Osteocyte (in vitro differentiated cells): ENCODE data around the gene LRRC10. TPM values are rescaled to one million over a fixed set of nuclear protein-coding genes. Genes with fewer than 3 reads are reported as not detected.

Source experiments
- DNase-seq: peaks from one replicate; pipeline ENCODE4 v3.0.0; 2021; ENCODE audit warnings: mixed read lengths; ENCODE audit not compliant: unreplicated experiment; ENCODE audit errors: extremely low spot score
- H3K27ac Mint-ChIP-seq: one replicate; pipeline ENCODE4 v1.8.0; 2021; ENCODE audit warnings: mild to moderate bottlenecking, mixed read lengths; ENCODE audit not compliant: unreplicated experiment
- H3K27me3 Mint-ChIP-seq: one replicate; pipeline ENCODE4 v1.8.0; 2021; ENCODE audit warnings: mixed read lengths; ENCODE audit not compliant: unreplicated experiment
- H3K36me3 Mint-ChIP-seq: one replicate; pipeline ENCODE4 v1.8.0; 2021; ENCODE audit warnings: mixed read lengths; ENCODE audit not compliant: unreplicated experiment
- H3K4me1 Mint-ChIP-seq: one replicate; pipeline ENCODE4 v1.8.0; 2021; ENCODE audit warnings: mixed read lengths; ENCODE audit not compliant: unreplicated experiment
- H3K4me3 Mint-ChIP-seq: one replicate; pipeline ENCODE4 v1.8.0; 2021; ENCODE audit warnings: mild to moderate bottlenecking, moderate library complexity, mixed read lengths; ENCODE audit not compliant: unreplicated experiment
- H3K9me3 Mint-ChIP-seq: one replicate; pipeline ENCODE4 v1.8.0; 2021; ENCODE audit warnings: mixed read lengths; ENCODE audit not compliant: unreplicated experiment
- total RNA-seq: library from RNA; stranded (reverse); gene quantifications from 2 replicates; pipeline ENCODE4 v1.2.1, GENCODE V29; 2021
- TF ChIP-seq, protein P1 (sequence below): fragments of 200-600 bp; sonication (generic); IDR thresholded peaks from 2 replicates; pipeline ENCODE4 v1.5.0; 2021; ENCODE audit warnings: antibody characterized with exemption, mild to moderate bottlenecking, moderate library complexity

The LRRC10 gene
- total RNA-seq, 1 donor from 2014 or later = not detected

DNA sequence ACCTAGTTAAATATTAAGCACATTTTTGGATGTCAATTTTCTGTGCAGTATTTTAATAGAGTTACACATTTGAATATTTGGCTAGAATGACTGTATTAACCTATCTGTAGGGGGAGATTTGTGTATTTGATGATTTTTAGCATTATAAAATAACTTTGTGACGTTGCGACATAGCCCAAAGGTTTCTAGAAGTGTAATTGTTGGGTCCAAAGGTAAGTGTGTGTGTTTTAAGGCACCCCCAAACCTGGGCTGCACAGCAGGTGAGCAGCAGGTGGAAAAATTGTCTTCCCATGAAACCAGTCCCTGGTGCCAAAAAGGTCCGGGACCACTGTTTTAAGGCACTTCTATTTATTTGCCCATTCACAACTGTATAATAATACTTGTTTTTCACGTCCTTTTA is 22.2 kb downstream of the LRRC10 start:
- H3K27me3 Mint-ChIP-seq = no peaks in the 10 kb centered on the region
- H3K4me3 Mint-ChIP-seq = no peak overlapping the region
- TF ChIP-seq, protein P1, sequence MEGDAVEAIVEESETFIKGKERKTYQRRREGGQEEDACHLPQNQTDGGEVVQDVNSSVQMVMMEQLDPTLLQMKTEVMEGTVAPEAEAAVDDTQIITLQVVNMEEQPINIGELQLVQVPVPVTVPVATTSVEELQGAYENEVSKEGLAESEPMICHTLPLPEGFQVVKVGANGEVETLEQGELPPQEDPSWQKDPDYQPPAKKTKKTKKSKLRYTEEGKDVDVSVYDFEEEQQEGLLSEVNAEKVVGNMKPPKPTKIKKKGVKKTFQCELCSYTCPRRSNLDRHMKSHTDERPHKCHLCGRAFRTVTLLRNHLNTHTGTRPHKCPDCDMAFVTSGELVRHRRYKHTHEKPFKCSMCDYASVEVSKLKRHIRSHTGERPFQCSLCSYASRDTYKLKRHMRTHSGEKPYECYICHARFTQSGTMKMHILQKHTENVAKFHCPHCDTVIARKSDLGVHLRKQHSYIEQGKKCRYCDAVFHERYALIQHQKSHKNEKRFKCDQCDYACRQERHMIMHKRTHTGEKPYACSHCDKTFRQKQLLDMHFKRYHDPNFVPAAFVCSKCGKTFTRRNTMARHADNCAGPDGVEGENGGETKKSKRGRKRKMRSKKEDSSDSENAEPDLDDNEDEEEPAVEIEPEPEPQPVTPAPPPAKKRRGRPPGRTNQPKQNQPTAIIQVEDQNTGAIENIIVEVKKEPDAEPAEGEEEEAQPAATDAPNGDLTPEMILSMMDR = no peak
- H3K9me3 Mint-ChIP-seq = no peaks in the 10 kb centered on the region
- peaks cover 32% of the 10 kb centered on the region for H3K36me3 Mint-ChIP-seq
- H3K4me1 Mint-ChIP-seq = peaks cover 15% of the 10 kb centered on the region
- no peak for DNase-seq
- H3K27ac Mint-ChIP-seq = no peak overlapping the region

DNA sequence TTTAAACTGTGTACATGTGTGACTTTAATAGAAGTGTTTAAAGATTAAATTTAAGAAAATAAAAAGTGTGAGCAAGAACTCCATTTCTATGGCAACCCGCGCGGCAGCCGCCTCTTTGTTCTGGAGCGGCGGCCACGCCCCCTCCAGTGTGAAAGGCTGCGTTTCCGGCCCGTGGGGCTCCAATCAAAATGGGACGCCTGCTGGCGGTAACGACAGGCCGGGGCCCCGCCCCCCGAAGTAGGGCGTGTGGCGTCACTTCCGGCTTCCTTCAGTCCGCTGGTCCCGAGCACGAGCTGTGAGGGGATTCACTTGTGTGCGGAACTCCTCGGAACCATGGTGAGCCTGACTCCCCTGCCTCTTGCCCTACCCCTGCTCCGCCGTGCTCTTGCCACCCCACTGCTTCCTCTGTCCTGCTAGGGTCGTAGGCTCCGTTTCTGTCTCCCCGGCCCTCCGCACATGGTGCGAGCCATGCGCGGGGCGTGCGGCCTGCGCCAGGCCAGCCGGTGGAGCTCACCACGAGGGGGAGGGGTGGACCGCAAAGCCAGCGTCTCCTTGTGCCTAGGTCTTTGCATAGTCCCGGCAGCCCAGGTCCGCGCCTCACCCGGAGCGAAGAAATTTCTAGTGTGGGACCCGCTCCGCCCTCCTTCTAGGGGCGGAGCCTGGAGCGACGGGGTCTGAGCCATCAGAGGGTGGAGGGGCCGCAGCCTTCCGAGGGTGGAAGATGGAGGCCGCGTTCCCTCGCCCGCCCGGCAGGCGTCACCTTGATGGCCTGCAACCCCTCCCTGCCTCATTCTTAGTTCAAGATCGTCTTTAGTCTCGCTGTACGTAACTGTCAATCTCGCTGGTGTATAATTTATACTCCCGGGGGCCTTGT is 25.3 kb downstream of the LRRC10 start, which contains the start of gene CCT2:
Gene CCT2, plus strand, starts transcription at position 271 of the 874 bp plus-strand sequence. Its CDS starts 63 bp downstream, at position 334.
- peak; percentile 98 for DNase-seq
- TF ChIP-seq, protein P1 = peak; percentile 50
- Mint-ChIP-seq H3K27me3 (no peaks in the 10 kb centered on the region), H3K36me3 (peaks cover 21% of the 10 kb centered on the region), H3K9me3 (no peaks in the 10 kb centered on the region), H3K27ac (peak within 1 kb of the TSS; percentile 93), H3K4me1 (peaks cover 15% of the 10 kb centered on the region), H3K4me3 (peak within 1 kb of the TSS; percentile 96)

- H3K27me3 Mint-ChIP-seq = no peaks in the 10 kb centered on the region
- TF ChIP-seq, protein P1 = no peak
- peak overlapping the region; percentile 78 for H3K27ac Mint-ChIP-seq
- peaks cover 15% of the 10 kb centered on the region for H3K4me1 Mint-ChIP-seq
- no peaks in the 10 kb centered on the region for H3K9me3 Mint-ChIP-seq
- DNase-seq = no peak
- H3K4me3 Mint-ChIP-seq = no peak overlapping the region
- peaks cover under 1% of the 10 kb centered on the region for H3K36me3 Mint-ChIP-seq
Measured at GRCh38 chr12:69583203-69583602, 27.5 kb downstream of the LRRC10 start.

GRCh38 chr12:69580074-69580473 is 30.6 kb downstream of the LRRC10 start:
- H3K4me1 Mint-ChIP-seq = peaks cover 8% of the 10 kb centered on the region
- H3K27ac Mint-ChIP-seq = no peak overlapping the region
- H3K27me3 Mint-ChIP-seq = no peaks in the 10 kb centered on the region
- TF ChIP-seq, protein P1 = no peak
- no peaks in the 10 kb centered on the region for H3K9me3 Mint-ChIP-seq
- H3K36me3 Mint-ChIP-seq = peaks cover 8% of the 10 kb centered on the region
- no peak for DNase-seq
- H3K4me3 Mint-ChIP-seq = no peak overlapping the region

- no peaks in the 10 kb centered on the region for H3K9me3 Mint-ChIP-seq
- no peak for DNase-seq
- no peaks in the 10 kb centered on the region for H3K27me3 Mint-ChIP-seq
- H3K4me1 Mint-ChIP-seq = peaks cover 2% of the 10 kb centered on the region
- peaks cover 16% of the 10 kb centered on the region for H3K36me3 Mint-ChIP-seq
- H3K27ac Mint-ChIP-seq = no peak overlapping the region
- H3K4me3 Mint-ChIP-seq = no peak overlapping the region
- TF ChIP-seq, protein P1 = no peak
Measured at GRCh38 chr12:69579029-69579428, 31.7 kb downstream of the LRRC10 start.
